Measurements from ENCODE around the gene EEF2K. TPM values are rescaled to one million over a fixed set of nuclear protein-coding genes. Genes with fewer than 3 reads are reported as not detected.

Gene EEF2K
- total RNA-seq, 4 donors from 2014 or later: 15.6 to 21.3 (median 19.9) TPM

DNA sequence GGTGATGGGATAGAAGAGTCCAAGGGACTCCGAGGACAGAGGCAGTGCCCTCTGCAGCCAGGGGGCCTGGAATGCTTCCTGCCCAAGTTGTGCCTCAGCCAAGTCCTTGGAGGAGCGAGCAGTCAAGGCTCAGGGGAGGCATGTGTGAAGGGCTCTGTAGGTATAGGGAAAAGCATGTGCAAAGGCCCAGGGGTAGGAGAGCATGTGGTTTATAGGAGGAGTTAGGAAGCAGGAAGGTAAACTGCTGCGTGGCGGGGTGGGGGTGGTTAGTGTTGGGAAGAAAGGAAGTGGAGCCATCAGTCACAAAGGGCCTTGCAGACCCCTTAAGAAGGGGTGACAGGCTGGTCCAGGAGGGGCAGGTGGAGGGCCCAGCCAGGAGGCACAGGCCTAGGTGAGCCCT, 98.3 kb downstream of the EEF2K start:
- H3K27ac ChIP-seq: no peak overlapping the region
- WGBS, 2 donors: 93 to 97% methylated on average over 4 of the region's 4 CpGs
- intact Hi-C loops (cut with DNase I): no loop called here
- TF ChIP-seq, protein P1, sequence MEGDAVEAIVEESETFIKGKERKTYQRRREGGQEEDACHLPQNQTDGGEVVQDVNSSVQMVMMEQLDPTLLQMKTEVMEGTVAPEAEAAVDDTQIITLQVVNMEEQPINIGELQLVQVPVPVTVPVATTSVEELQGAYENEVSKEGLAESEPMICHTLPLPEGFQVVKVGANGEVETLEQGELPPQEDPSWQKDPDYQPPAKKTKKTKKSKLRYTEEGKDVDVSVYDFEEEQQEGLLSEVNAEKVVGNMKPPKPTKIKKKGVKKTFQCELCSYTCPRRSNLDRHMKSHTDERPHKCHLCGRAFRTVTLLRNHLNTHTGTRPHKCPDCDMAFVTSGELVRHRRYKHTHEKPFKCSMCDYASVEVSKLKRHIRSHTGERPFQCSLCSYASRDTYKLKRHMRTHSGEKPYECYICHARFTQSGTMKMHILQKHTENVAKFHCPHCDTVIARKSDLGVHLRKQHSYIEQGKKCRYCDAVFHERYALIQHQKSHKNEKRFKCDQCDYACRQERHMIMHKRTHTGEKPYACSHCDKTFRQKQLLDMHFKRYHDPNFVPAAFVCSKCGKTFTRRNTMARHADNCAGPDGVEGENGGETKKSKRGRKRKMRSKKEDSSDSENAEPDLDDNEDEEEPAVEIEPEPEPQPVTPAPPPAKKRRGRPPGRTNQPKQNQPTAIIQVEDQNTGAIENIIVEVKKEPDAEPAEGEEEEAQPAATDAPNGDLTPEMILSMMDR (IDR thresholded peaks at IDR 0.05): no peak
- no peak for TF ChIP-seq POLR2A (IDR thresholded peaks at IDR 0.05)
- peaks cover 2 to 5% of the 10 kb centered on the region in 2 donors for H3K4me1 ChIP-seq
- H3K9me3 ChIP-seq: no peaks in the 10 kb centered on the region
- no peak for DNase-seq
- no peaks in the 10 kb centered on the region for H3K27me3 ChIP-seq
- no peak overlapping the region for H3K4me3 ChIP-seq (replicated peaks in 1 of 3)
- H3K36me3 ChIP-seq: peaks cover 8 to 34% of the 10 kb centered on the region in 2 donors

DNA sequence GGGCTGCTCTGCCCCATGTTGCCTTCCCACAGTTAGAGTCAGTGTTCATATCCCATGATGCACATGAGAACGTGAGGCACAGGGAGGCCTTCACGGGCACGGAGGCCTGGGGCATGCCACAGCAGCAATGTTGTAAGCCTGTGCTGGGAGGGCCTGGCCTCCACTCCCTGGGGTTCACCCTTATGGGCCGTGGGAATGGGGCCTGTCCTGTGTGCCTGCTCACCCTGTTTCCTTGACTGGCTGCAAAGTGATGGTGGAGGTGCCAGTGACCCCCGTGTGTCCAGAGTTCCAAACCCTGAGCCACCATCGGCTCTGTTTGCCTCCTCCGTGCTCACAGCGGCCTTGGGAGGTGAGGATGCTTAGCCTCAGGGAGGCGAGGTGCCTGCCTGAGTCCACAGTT, 100.7 kb downstream of the EEF2K start:
- H3K4me3 ChIP-seq (replicated peaks in 1 of 3): no peak overlapping the region
- H3K9me3 ChIP-seq: no peaks in the 10 kb centered on the region
- H3K36me3 ChIP-seq: peaks cover 21 to 43% of the 10 kb centered on the region in 2 donors
- WGBS, 2 donors: 91 to 96% methylated on average over 7 of the region's 9 CpGs
- H3K4me1 ChIP-seq: no peaks in the 10 kb centered on the region
- DNase-seq: no peak
- intact Hi-C loops (cut with DNase I): no loop called here
- H3K27ac ChIP-seq: no peak overlapping the region
- no peaks in the 10 kb centered on the region for H3K27me3 ChIP-seq
- TF ChIP-seq POLR2A (IDR thresholded peaks at IDR 0.05): no peak
- TF ChIP-seq, protein P1 (IDR thresholded peaks at IDR 0.05): no peak

DNA sequence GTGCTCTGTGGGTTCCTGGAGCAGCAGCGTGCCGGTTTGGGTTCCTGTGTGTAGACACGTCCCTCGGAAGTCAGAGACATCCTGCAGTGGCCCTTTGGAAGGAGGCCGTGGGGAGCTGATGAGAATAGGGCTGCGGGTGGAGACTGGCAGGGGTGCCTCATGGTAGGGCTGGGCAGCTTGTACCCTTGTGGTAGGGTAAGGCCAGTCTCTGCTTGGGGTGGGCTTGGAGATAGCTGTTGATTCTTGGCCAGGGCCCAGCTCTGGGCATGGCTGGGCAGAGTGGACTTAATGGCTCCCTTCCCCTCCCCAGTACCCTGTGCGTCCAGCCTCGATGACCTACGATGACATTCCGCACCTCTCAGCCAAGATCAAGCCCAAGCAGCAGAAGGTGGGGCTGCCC, 101.8 kb downstream of the EEF2K start:
- no peaks in the 10 kb centered on the region for H3K4me1 ChIP-seq
- peaks cover 23 to 50% of the 10 kb centered on the region in 2 donors for H3K36me3 ChIP-seq
- H3K27ac ChIP-seq: no peak overlapping the region
- no peaks in the 10 kb centered on the region for H3K27me3 ChIP-seq
- TF ChIP-seq POLR2A (IDR thresholded peaks at IDR 0.05): no peak
- TF ChIP-seq, protein P1 (IDR thresholded peaks at IDR 0.05): no peak
- H3K9me3 ChIP-seq: no peaks in the 10 kb centered on the region
- DNase-seq: no peak
- intact Hi-C loops (cut with DNase I): no loop called here
- 94 to 96% methylated on average over 10 of the region's 10 CpGs for WGBS, 2 donors
- no peak overlapping the region for H3K4me3 ChIP-seq (replicated peaks in 1 of 3)

DNA sequence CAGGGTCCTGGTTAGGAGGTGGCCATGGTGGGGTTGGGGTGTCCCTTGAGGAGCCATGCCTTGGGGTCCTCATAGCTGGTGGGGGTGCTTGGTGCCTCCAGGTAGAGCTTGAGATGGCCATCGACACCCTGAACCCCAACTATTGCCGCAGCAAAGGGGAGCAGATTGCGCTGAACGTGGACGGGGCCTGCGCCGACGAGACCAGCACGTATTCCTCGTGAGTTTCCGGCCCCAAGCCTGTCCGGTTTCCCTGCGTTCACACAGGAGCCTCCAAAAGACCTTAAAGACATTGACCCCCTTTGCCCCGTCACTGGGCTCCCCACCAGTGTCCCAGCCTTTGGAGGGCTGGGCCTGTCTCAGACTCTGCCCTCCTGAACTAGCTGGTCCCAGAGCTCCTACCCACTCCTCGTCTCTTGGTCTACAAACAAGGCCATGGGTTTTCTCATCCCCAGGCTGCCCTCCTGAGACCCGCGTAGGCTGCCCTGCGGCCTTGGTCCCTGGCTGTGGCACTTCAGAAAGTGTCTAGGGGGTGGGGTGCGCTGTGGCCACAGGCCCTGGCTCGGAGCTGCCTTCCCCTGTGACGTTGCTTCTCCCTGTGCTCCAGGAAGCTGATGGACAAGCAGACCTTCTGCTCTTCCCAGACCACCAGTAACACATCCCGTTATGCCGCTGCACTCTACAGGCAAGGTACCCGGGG, 102.9 kb downstream of the EEF2K start:
- intact Hi-C loops (cut with DNase I): no loop called here
- H3K27ac ChIP-seq: no peak overlapping the region
- no peak for DNase-seq
- H3K4me3 ChIP-seq (replicated peaks in 1 of 3): no peak overlapping the region
- TF ChIP-seq, protein P1 (IDR thresholded peaks at IDR 0.05): no peak
- TF ChIP-seq POLR2A (IDR thresholded peaks at IDR 0.05): no peak
- H3K36me3 ChIP-seq: peaks cover 35 to 50% of the 10 kb centered on the region in 2 donors
- no peaks in the 10 kb centered on the region for H3K9me3 ChIP-seq
- no peaks in the 10 kb centered on the region for H3K4me1 ChIP-seq
- H3K27me3 ChIP-seq: no peaks in the 10 kb centered on the region
- WGBS, 2 donors: 95 to 98% methylated on average over 15 to 24 of the region's 24 CpGs

DNA sequence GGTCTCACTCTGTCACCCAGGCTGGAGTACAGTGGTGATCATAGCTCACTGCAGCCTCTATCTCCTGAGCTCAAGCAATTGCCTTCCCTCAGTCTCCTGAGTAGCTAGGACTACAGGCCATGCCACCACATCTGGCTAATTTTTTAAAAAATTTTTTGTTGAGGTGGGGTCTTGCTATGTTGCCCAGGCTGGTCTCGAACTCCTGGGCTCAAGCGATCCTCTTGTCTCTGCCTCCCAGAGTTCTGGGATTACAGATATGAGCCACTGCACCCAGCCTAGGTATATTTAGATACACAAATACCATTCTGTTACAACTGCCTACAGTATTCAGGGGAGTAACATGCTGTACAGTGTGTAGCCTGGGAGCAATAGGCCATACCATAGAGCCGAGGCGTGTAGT, 105.4 kb downstream of the EEF2K start:
- no peaks in the 10 kb centered on the region for H3K9me3 ChIP-seq
- DNase-seq: no peak
- no peak overlapping the region for H3K4me3 ChIP-seq (replicated peaks in 1 of 3)
- WGBS, 2 donors: 97 to 100% methylated on average over 4 of the region's 4 CpGs
- intact Hi-C loops (cut with DNase I): no loop called here
- H3K36me3 ChIP-seq: peaks cover 52 to 68% of the 10 kb centered on the region in 2 donors
- TF ChIP-seq POLR2A (IDR thresholded peaks at IDR 0.05): no peak
- TF ChIP-seq, protein P1 (IDR thresholded peaks at IDR 0.05): no peak
- H3K4me1 ChIP-seq: no peaks in the 10 kb centered on the region
- H3K27me3 ChIP-seq: no peaks in the 10 kb centered on the region
- H3K27ac ChIP-seq: no peak overlapping the region

All from thyroid gland (tissue), 4 donors.